Naive thymus-derived CD4-positive, alpha-beta T cell (primary cell): ENCODE results near the gene MMP23B. TPM values are rescaled to one million over a fixed set of nuclear protein-coding genes. Genes with fewer than 3 reads are reported as not detected.

ENCODE experiments used
- ATAC-seq: fragments of 150-1000 bp; cut with Tn5 transposase; 2 replicates; pipeline ENCODE4 v1.10.0; 2021; ENCODE audit warnings: mild to moderate bottlenecking, moderate library complexity
- CTCF ChIA-PET: fragments of 350-600 bp; sonication (Branson Sonifier 250); formaldehyde crosslinking; loops from one replicate; lab custom pipeline; 2021; ENCODE audit warnings: antibody characterized with exemption; lab: Charles Lee
- POLR2A ChIA-PET: fragments of 350-600 bp; sonication (Branson Sonifier 250); formaldehyde crosslinking; loops from one replicate; lab custom pipeline; 2021; ENCODE audit warnings: antibody characterized with exemption, inconsistent platforms; lab: Charles Lee
- DNase-seq, 9 donors: peaks; one replicate each; pipeline versions ENCODE4 v3.0.0 to v3.0.0-alpha.2; 2020 to 2022; ENCODE audit warnings: mixed read lengths in 1 of 9
- H3K27ac ChIP-seq: one replicate; pipeline ENCODE4 v1.7.0; 2013; ENCODE audit warnings: mild to moderate bottlenecking, low read depth, low read length, moderate library complexity
- H3K27me3 ChIP-seq, 2 donors: one replicate each; pipeline ENCODE4 v1.7.0; 2013; ENCODE audit warnings: low read length in 2 of 2, mild to moderate bottlenecking in 2 of 2, moderate library complexity in 2 of 2; ENCODE audit not compliant: control insufficient read depth in 2 of 2, insufficient read depth in 2 of 2
- H3K36me3 ChIP-seq, 3 experiments: 1 replicate in 2 of 3; 2 replicates in 1 of 3; pipeline ENCODE4 v1.7.0; 2013; ENCODE audit warnings: low read length in 3 of 3, mild to moderate bottlenecking in 3 of 3, moderate library complexity in 1 of 3; ENCODE audit not compliant: insufficient read depth in 3 of 3, control insufficient read depth in 2 of 3
- H3K4me1 ChIP-seq, 2 donors: one replicate each; pipeline ENCODE4 v1.7.0; 2013; ENCODE audit warnings: low read length in 2 of 2, mild to moderate bottlenecking in 2 of 2, moderate library complexity in 1 of 2; ENCODE audit not compliant: control insufficient read depth in 2 of 2, insufficient read depth in 2 of 2
- H3K4me3 ChIP-seq: 2 replicates; pipeline ENCODE4 v1.7.0; 2013; ENCODE audit warnings: mild to moderate bottlenecking, low read length
- H3K9me3 ChIP-seq, 3 experiments: 1 replicate in 2 of 3; 2 replicates in 1 of 3; pipeline ENCODE4 v1.7.0; 2013; ENCODE audit warnings: low read length in 3 of 3; ENCODE audit not compliant: control insufficient read depth in 2 of 3
- H3K27ac Mint-ChIP-seq, 9 donors: one replicate each; pipeline ENCODE4 v1.8.0; 2020 to 2022; ENCODE audit warnings: mixed read lengths in 9 of 9, mild to moderate bottlenecking in 8 of 9, moderate library complexity in 5 of 9, inconsistent platforms in 2 of 9
- H3K27me3 Mint-ChIP-seq, 5 donors: one replicate each; pipeline ENCODE4 v1.8.0; 2021 to 2022; ENCODE audit warnings: mixed read lengths in 5 of 5, mild to moderate bottlenecking in 1 of 5
- H3K36me3 Mint-ChIP-seq, 5 donors: one replicate each; pipeline ENCODE4 v1.8.0; 2020 to 2022; ENCODE audit warnings: mixed read lengths in 5 of 5, mild to moderate bottlenecking in 3 of 5, inconsistent platforms in 1 of 5
- H3K4me1 Mint-ChIP-seq, 7 donors: one replicate each; pipeline ENCODE4 v1.8.0; 2020 to 2022; ENCODE audit warnings: mixed read lengths in 7 of 7, mild to moderate bottlenecking in 3 of 7, inconsistent platforms in 1 of 7
- H3K4me3 Mint-ChIP-seq, 10 donors: one replicate each; pipeline ENCODE4 v1.8.0; 2020 to 2022; ENCODE audit warnings: mild to moderate bottlenecking in 10 of 10, mixed read lengths in 10 of 10, moderate library complexity in 6 of 10, inconsistent platforms in 2 of 10
- H3K9me3 Mint-ChIP-seq, 11 donors: one replicate each; pipeline ENCODE4 v1.8.0; 2020 to 2022; ENCODE audit warnings: mixed read lengths in 11 of 11, mild to moderate bottlenecking in 4 of 11, inconsistent platforms in 1 of 11, moderate library complexity in 1 of 11
- intact Hi-C, 2 donors: fragments of 100-400 bp; cut with micrococcal nuclease; formaldehyde crosslinking; loops; one replicate each; pipeline ENCODE4 v1.15.1; 2023
- polyA plus RNA-seq, 2 donors: library from polyadenylated mRNA; unstranded; fragments of 300-500 nt; fragmentation: Illumina TruSeq; gene quantifications; one replicate each; pipeline ENCODE4 v1.2.3, GENCODE V29; 2021
- total RNA-seq, 6 experiments: library from RNA in 5 of 6; stranded (reverse) in 5 of 6; gene quantifications; 1 replicate in 5 of 6; 2 replicates in 1 of 6; pipeline ENCODE4 v1.2.3 and lab custom pipeline; 2021 to 2026

MMP23B gene
- total and polyA plus RNA-seq, 7 experiments from 2014 or later = 2.7 to 12.8 (median 4.2) TPM; not detected in 2

- Mint-ChIP-seq H3K4me3 (peak overlapping the region; percentile 93 to 99 (median 96)), H3K27me3 (no peaks in the 10 kb centered on the region), H3K36me3 (peaks cover 0 to 4% (median 0%) of the 10 kb centered on the region in 5 donors), H3K27ac (peak overlapping the region; percentile 94 to 100 (median 99)), H3K9me3 (peaks cover 0 to 7% (median 0%) of the 10 kb centered on the region in 11 donors), H3K4me1 (peaks cover 17 to 36% (median 32%) of the 10 kb centered on the region in 7 donors)
- Histone ChIP-seq H3K36me3 (peaks cover 0 to 3% (median 0%) of the 10 kb centered on the region in 3 experiments), H3K4me3 (peak overlapping the region; percentile 74), H3K27me3 (no peaks in the 10 kb centered on the region), H3K4me1 (peaks cover 15 to 21% of the 10 kb centered on the region in 2 donors), H3K9me3 (no peaks in the 10 kb centered on the region), H3K27ac (peak overlapping the region; percentile 100)
- ATAC-seq = peak; percentile 0
- ChIA-PET POLR2A (interaction anchor here (0.7 to 4.1 kb wide), 20 partner anchors 8 to 617 kb away, joined by 3 to 86 read pairs (median 5); partner anchors contain the start of genes AURKAIP1, MMP23B and MRPL20), CTCF (interaction anchor here (0.6 to 1.0 kb wide), 2 partner anchors 16 to 43 kb away, joined by 3 to 5 read pairs; partner anchors contain the start of gene MMP23B)
- intact Hi-C loops = loop anchor here (1.0 to 10.0 kb wide), 13 partner anchors 8 to 500 kb away; partner anchors contain the start of genes CDK11B (in 2 of the 2), SSU72 (in 2 of the 2), ATAD3A (in 1 of the 2) and ATAD3B (in 1 of the 2)
- DNase-seq = no peak
Measured at GRCh38 chr1:1614954-1615255, 17.1 kb upstream of the MMP23B start.

DNA sequence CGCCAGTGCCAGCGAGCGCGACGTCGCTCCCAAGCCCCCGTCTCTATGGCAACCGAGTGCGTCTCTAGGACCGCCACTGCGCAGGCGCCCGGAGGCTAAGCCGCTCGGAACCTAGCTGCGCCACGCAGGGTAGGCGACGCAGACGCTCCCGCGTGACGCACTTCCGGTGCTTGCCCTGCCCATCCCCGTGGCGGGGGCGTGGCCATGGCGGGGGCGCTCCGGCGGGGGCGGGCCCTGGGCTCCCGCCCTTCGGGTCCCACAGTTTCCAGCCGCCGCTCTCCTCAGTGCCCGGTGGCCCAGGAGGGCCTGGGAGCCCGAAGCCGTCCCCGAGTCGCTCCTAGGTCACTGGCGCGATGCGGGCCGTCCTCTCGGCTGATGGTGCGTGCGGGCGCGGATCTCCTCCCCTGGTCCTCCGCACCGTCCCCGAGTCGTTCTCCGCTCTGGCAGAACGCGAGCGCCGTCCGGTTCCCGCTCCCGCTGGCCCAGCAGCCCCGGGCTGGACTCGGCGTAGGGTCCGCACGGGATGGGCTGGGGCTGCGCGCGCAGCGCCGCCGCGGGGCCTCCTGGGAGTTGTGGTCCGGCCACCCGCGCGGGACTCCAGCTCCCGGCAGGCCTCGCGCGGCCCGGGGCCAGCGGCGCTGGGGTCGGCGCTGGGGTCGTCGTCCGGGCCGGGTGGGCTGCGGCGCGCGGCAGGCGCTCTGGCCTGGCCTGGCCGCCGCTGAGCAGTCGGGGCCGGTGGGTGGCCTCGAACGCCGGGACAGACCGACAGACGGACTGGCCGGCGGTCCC, 16.5 kb upstream of the MMP23B start, which contains the start of gene MIB2:
MIB2 (plus strand) TSS at position 245 of the 789 bp plus-strand sequence. CDS start 7,953 bp downstream, outside the sequence.
- no peaks in the 10 kb centered on the region for H3K9me3 ChIP-seq
- ChIA-PET CTCF (interaction anchor here (1.0 kb wide), 1 partner anchor 16 kb away, joined by 3 read pairs; the partner anchor contains the start of gene MMP23B), POLR2A (interaction anchor here (0.6 to 4.1 kb wide), 19 partner anchors 8 to 617 kb away, joined by 3 to 86 read pairs (median 5); partner anchors contain the start of genes AURKAIP1, MMP23B and MRPL20)
- no peaks in the 10 kb centered on the region for H3K27me3 ChIP-seq
- H3K4me1 ChIP-seq = peaks cover 15 to 21% of the 10 kb centered on the region in 2 donors
- peak within 1 kb of the TSS; percentile 100 for H3K27ac ChIP-seq
- H3K4me3 Mint-ChIP-seq = peak within 1 kb of the TSS; percentile 93 to 99 (median 96)
- peak within 1 kb of the TSS; percentile 94 to 100 (median 99) for H3K27ac Mint-ChIP-seq
- peaks cover 0 to 4% (median 0%) of the 10 kb centered on the region in 5 donors for H3K36me3 Mint-ChIP-seq
- no peaks in the 10 kb centered on the region for H3K27me3 Mint-ChIP-seq
- peak within 1 kb of the TSS; percentile 74 for H3K4me3 ChIP-seq
- ATAC-seq = peak; percentile 94
- peaks cover 18 to 36% (median 32%) of the 10 kb centered on the region in 7 donors for H3K4me1 Mint-ChIP-seq
- H3K9me3 Mint-ChIP-seq = peaks cover 0 to 7% (median 0%) of the 10 kb centered on the region in 11 donors
- peak; percentile 98 to 100 (median 99) for DNase-seq
- intact Hi-C loops = loop anchor here (1.0 to 10.0 kb wide), 13 partner anchors 8 to 501 kb away; partner anchors contain the start of genes CDK11B (in 2 of the 2), SSU72 (in 2 of the 2), ATAD3A (in 1 of the 2) and ATAD3B (in 1 of the 2)
- peaks cover 0 to 3% (median 0%) of the 10 kb centered on the region in 3 experiments for H3K36me3 ChIP-seq

DNA sequence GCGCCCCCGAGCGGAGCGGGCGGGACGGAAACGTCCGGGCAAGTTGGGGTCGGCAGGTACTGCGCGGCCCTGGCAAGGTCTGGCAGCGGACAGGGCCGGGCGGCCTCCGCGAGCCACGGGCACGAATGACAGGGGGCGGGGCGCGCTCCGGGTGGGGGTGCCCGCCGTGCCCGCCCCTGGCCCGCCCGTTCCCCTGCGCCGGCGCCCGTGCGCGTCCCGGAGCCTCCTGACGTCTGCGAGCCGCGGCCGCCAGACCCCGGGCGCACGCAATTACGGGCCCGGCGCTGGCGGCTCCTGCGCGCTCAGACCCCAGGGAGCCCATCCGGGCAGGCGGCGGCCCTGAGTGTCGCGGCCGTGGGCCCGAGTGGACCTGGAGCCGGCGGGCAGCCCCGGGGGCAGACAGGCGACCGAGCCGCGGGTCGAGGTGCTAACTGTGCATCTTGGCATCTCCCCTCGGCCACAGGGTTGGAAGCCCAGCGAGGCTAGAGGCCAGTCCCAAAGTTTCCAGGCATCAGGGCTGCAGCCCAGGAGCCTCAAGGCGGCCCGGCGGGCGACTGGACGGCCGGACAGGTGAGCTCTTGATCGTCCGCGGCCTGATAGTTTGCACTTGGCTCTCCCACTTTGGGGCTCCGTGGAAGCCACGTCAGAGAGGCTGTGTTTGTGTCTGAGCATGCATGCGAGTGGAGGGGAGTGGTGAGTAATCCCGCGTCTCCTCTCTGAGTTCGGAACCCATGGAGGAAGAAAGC, 15.8 kb upstream of the MMP23B start:
- ChIA-PET CTCF (no interaction called here), POLR2A (interaction anchor here (0.9 to 4.1 kb wide), 15 partner anchors 9 to 616 kb away, joined by 3 to 86 read pairs (median 15); partner anchors contain the start of genes AURKAIP1, MMP23B and MRPL20)
- Histone ChIP-seq H3K9me3 (no peaks in the 10 kb centered on the region), H3K27me3 (no peaks in the 10 kb centered on the region), H3K4me1 (peaks cover 15 to 21% of the 10 kb centered on the region in 2 donors), H3K27ac (peak overlapping the region; percentile 100), H3K36me3 (peaks cover 0 to 3% (median 0%) of the 10 kb centered on the region in 3 experiments), H3K4me3 (peak overlapping the region; percentile 74)
- DNase-seq (peak in 6 of 9 donors; percentile 35 to 63 (median 48)), ATAC-seq (peak; percentile 21)
- Mint-ChIP-seq H3K9me3 (peaks cover 0 to 7% (median 0%) of the 10 kb centered on the region in 11 donors), H3K27ac (peak overlapping the region; percentile 45 to 91 (median 80)), H3K36me3 (peaks cover 0 to 4% (median 0%) of the 10 kb centered on the region in 5 donors), H3K4me1 (peaks cover 12 to 36% (median 32%) of the 10 kb centered on the region in 7 donors), H3K27me3 (no peaks in the 10 kb centered on the region), H3K4me3 (peak overlapping the region; percentile 68 to 88 (median 82))
- intact Hi-C loops = loop anchor here in 1 of 2 donors (10.0 kb wide), 2 partner anchors 211 to 501 kb away; partner anchors contain the start of genes C1orf159 and MRPL20

DNA sequence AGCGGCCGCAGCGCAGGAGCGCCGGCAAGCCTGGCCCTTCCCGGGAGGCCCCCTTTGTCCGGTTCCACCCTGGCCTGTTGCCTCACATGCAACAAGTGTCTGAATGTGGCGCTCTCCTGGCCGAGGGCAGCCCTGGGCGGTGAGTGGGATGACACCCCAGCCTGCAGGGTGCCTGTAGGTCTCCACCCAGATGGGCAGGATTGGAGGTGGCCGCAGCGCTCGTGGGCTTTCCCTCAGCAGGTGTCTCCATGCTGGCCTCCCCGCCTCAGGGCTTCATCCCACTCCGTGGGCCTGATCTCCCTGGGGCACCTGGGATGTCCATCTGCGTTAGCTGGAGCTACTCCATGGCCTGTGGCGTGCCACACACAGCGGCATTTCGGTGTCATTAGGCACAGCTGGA, 15.1 kb upstream of the MMP23B start:
- ChIA-PET CTCF (no interaction called here), POLR2A (interaction anchor here (0.5 to 4.1 kb wide), 4 partner anchors 8 to 196 kb away, joined by 3 to 42 read pairs (median 14); no protein-coding TSS in a partner anchor)
- H3K4me1 ChIP-seq = peaks cover 15 to 21% of the 10 kb centered on the region in 2 donors
- peaks cover 12 to 36% (median 32%) of the 10 kb centered on the region in 7 donors for H3K4me1 Mint-ChIP-seq
- H3K4me3 Mint-ChIP-seq = peak overlapping the region; percentile 68 to 88 (median 82)
- H3K27ac Mint-ChIP-seq = peak overlapping the region in 8 of 9 donors; percentile 28 to 86 (median 80)
- intact Hi-C loops = loop anchor here in 1 of 2 donors (10.0 kb wide), 2 partner anchors 212 to 502 kb away; partner anchors contain the start of genes C1orf159 and MRPL20
- DNase-seq (no peak), ATAC-seq (no peak)
- peaks cover 0 to 7% (median 0%) of the 10 kb centered on the region in 11 donors for H3K9me3 Mint-ChIP-seq
- no peaks in the 10 kb centered on the region for H3K27me3 Mint-ChIP-seq
- H3K27ac ChIP-seq = peak overlapping the region; percentile 100
- H3K27me3 ChIP-seq = no peaks in the 10 kb centered on the region
- H3K9me3 ChIP-seq = no peaks in the 10 kb centered on the region
- peaks cover 0 to 3% (median 0%) of the 10 kb centered on the region in 3 experiments for H3K36me3 ChIP-seq
- no peak overlapping the region for H3K4me3 ChIP-seq
- H3K36me3 Mint-ChIP-seq = peaks cover 0 to 4% (median 0%) of the 10 kb centered on the region in 5 donors

DNA sequence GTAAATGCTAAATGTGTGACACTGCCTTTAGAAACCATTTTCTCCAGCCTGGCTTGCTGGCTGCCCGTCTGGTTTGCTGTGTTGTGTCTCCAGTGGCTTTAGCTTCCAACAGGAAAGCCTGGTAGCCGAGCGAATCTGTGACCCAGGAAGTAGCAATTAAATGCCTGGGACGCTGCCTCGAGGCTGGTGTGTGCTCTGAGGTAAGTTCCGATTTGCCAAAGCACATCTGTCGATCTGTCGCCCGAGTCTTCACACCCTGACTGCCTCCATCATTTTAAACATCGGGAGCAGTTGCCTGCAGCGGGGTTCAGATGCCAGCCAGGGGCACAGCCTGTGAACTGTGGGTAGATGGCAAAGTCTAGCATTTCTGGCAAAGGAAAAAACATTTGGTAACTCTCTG, 14.5 kb upstream of the MMP23B start:
- Histone ChIP-seq H3K4me3 (no peak overlapping the region), H3K27ac (no peak overlapping the region), H3K4me1 (peaks cover 15 to 21% of the 10 kb centered on the region in 2 donors), H3K9me3 (no peaks in the 10 kb centered on the region), H3K27me3 (no peaks in the 10 kb centered on the region), H3K36me3 (peaks cover 0 to 3% (median 0%) of the 10 kb centered on the region in 3 experiments)
- no peak for ATAC-seq
- Mint-ChIP-seq H3K4me1 (peaks cover 12 to 35% (median 26%) of the 10 kb centered on the region in 7 donors), H3K4me3 (peak overlapping the region; percentile 68 to 88 (median 82)), H3K27ac (peak overlapping the region in 6 of 9 donors; percentile 28 to 86 (median 78)), H3K9me3 (peaks cover 0 to 7% (median 0%) of the 10 kb centered on the region in 11 donors), H3K36me3 (peaks cover 0 to 4% (median 0%) of the 10 kb centered on the region in 5 donors), H3K27me3 (no peaks in the 10 kb centered on the region)
- ChIA-PET POLR2A (interaction anchor here (1.2 kb wide), 1 partner anchor 12 kb away, joined by 5 read pairs; no protein-coding TSS in a partner anchor), CTCF (no interaction called here)
- intact Hi-C loops = loop anchor here in 1 of 2 donors (10.0 kb wide), 2 partner anchors 213 to 503 kb away; partner anchors contain the start of genes C1orf159 and MRPL20
- DNase-seq = no peak
